Measurements from ENCODE around the gene CKM. TPM values are rescaled to one million over a fixed set of nuclear protein-coding genes. Genes with fewer than 3 reads are reported as not detected.

Gene CKM
- total RNA-seq, 1 donor from 2014 or later = 0.42 TPM

DNA sequence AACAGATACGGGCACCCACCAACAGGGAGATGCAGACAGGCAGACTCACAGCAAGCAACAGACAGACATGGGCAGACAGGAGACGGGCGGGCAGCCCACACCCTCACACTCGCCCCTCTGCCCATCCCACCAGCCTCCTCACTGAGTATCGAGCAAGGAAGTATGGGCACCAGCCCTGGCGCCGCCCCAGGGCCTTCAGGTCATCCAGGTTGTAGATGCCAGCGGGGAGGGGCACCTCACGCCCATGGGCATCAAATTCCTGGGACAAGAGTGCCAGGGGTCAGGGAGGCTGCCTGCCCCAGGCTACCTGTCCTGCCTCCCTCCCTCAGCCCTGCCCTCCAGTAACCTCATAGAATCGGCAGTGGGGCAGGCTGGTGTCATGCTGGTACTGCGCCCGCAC is 42.0 kb upstream of the CKM start:
- H3K36me3 Mint-ChIP-seq (ENCODE audit: unreplicated experiment) = peaks cover 3% of the 10 kb centered on the region
- H3K27me3 Mint-ChIP-seq (ENCODE audit: unreplicated experiment) = no peaks in the 10 kb centered on the region
- no peak for DNase-seq
- H3K4me1 Mint-ChIP-seq (ENCODE audit: low read depth, unreplicated experiment) = peaks cover 3% of the 10 kb centered on the region
- peaks cover 2% of the 10 kb centered on the region for H3K9me3 Mint-ChIP-seq (ENCODE audit: unreplicated experiment)
- TF ChIP-seq, protein P1, sequence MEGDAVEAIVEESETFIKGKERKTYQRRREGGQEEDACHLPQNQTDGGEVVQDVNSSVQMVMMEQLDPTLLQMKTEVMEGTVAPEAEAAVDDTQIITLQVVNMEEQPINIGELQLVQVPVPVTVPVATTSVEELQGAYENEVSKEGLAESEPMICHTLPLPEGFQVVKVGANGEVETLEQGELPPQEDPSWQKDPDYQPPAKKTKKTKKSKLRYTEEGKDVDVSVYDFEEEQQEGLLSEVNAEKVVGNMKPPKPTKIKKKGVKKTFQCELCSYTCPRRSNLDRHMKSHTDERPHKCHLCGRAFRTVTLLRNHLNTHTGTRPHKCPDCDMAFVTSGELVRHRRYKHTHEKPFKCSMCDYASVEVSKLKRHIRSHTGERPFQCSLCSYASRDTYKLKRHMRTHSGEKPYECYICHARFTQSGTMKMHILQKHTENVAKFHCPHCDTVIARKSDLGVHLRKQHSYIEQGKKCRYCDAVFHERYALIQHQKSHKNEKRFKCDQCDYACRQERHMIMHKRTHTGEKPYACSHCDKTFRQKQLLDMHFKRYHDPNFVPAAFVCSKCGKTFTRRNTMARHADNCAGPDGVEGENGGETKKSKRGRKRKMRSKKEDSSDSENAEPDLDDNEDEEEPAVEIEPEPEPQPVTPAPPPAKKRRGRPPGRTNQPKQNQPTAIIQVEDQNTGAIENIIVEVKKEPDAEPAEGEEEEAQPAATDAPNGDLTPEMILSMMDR (IDR thresholded peaks at IDR 0.05; ENCODE audit: partially characterized antibody, unreplicated experiment) = no peak
- H3K27ac Mint-ChIP-seq (ENCODE audit: unreplicated experiment) = no peak overlapping the region
- H3K4me3 Mint-ChIP-seq (ENCODE audit: unreplicated experiment) = no peak overlapping the region

DNA sequence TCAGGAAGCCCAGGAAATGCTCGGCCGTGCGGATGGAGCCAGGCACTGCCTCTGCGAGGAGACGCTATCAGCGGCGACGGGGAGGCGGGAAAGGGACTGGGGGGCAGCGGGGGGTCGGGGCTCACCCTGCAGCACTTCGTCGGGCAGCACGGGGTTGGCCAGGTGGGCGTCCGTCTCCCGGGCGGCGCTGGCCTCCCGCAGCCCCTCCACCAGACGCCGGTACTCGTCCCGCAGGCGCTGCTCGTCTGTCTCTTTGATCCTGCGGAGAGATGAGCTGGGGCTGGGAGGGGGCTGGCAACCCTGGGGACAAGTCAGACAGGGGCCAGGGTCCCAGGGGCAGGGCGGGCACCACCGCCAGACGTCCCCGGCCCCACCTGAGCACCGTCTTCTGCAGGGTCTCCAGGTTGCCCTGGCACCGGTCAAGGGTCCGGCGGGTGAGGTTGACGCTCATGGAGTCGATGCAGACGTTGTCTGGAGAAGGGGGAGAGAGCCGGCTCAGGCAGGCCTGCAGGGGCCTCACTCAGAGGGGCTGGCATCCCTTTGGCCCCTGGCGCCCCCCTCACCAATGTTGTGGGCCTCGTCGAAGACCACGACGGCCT is 41.3 kb upstream of the CKM start:
- Mint-ChIP-seq H3K9me3 (ENCODE audit: unreplicated experiment) (peaks cover 2% of the 10 kb centered on the region), H3K36me3 (ENCODE audit: unreplicated experiment) (peaks cover 3% of the 10 kb centered on the region), H3K27me3 (ENCODE audit: unreplicated experiment) (no peaks in the 10 kb centered on the region), H3K4me1 (ENCODE audit: low read depth, unreplicated experiment) (peaks cover under 1% of the 10 kb centered on the region), H3K4me3 (ENCODE audit: unreplicated experiment) (no peak overlapping the region), H3K27ac (ENCODE audit: unreplicated experiment) (no peak overlapping the region)
- TF ChIP-seq, protein P1 (IDR thresholded peaks at IDR 0.05; ENCODE audit: partially characterized antibody, unreplicated experiment) = no peak
- no peak for DNase-seq

DNA sequence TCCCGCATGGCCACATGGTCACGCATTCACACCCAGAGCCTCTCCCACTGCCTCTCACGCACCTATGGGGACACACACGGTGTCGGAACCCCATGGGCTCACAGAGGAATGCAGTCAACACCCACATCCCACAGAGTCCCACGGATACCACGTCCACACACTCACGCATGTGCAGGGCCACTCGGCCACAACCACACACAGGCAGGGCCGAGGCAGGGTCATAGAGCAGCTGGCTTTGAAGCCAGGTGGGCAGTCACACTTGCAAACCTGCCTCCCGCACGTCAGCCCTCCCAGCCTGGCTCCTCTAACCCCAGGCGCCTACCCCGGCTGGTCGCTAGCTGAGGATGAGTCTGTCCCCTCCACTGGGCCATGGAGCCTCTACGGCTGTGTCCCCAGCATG is 39.6 kb upstream of the CKM start:
- Mint-ChIP-seq H3K9me3 (ENCODE audit: unreplicated experiment) (peaks cover 4% of the 10 kb centered on the region), H3K27me3 (ENCODE audit: unreplicated experiment) (no peaks in the 10 kb centered on the region), H3K4me1 (ENCODE audit: low read depth, unreplicated experiment) (no peaks in the 10 kb centered on the region), H3K27ac (ENCODE audit: unreplicated experiment) (no peak overlapping the region), H3K4me3 (ENCODE audit: unreplicated experiment) (no peak overlapping the region), H3K36me3 (ENCODE audit: unreplicated experiment) (peaks cover 3% of the 10 kb centered on the region)
- TF ChIP-seq, protein P1 (IDR thresholded peaks at IDR 0.05; ENCODE audit: partially characterized antibody, unreplicated experiment) = no peak
- no peak for DNase-seq

DNA sequence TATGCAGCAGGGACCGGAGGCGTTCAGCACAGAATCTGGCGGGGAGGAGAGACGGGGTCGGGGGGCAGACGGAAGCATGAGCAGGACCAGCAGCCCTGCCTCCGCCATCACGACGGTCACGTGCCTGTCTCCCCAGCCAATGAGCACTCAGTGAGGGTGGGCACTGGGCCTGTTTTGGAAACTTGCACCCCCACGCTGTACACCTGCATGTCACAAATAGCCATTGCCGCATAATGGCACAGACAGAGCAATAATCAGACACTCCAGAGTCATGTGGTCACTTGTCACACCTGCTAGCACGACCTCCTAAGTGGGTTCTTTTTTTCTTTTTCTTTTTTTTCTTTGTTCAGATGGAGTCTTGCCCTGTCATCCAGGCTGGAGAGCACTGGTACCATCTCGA is 38.9 kb upstream of the CKM start:
- no peaks in the 10 kb centered on the region for H3K27me3 Mint-ChIP-seq (ENCODE audit: unreplicated experiment)
- no peak for DNase-seq
- H3K4me1 Mint-ChIP-seq (ENCODE audit: low read depth, unreplicated experiment) = no peaks in the 10 kb centered on the region
- TF ChIP-seq, protein P1 (IDR thresholded peaks at IDR 0.05; ENCODE audit: partially characterized antibody, unreplicated experiment) = no peak
- H3K9me3 Mint-ChIP-seq (ENCODE audit: unreplicated experiment) = peaks cover 4% of the 10 kb centered on the region
- H3K27ac Mint-ChIP-seq (ENCODE audit: unreplicated experiment) = no peak overlapping the region
- H3K36me3 Mint-ChIP-seq (ENCODE audit: unreplicated experiment) = peaks cover 3% of the 10 kb centered on the region
- H3K4me3 Mint-ChIP-seq (ENCODE audit: unreplicated experiment) = no peak overlapping the region

DNA sequence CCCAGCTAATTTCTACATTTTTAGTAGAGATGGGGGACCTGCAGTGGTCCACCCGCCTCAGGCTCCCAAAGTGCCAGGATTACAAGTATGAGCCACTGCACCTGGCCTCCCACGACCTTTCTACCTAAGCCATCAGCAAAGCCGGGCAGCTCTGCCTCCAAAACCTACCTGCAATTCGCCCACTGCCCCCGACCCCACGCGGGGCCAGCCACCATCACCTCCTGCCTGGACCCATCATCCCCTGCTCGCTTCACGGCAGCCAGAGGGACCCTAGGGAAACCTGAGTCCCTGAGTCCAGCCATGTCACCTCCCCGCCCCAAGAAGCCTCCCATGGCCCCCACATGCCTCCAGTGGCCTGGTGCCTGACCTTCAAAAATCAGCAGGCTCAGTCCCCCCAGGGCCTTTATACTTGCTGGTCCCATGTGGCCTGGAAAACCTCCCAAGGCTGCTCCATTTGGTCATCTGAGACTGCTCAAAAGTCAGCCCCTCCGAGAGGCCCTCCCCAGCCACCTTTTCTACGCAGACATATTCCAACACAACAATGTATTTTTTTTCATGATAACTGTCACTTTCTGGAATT is 35.6 kb upstream of the CKM start:
- no peak for DNase-seq
- Mint-ChIP-seq H3K36me3 (ENCODE audit: unreplicated experiment) (peaks cover 7% of the 10 kb centered on the region), H3K27ac (ENCODE audit: unreplicated experiment) (no peak overlapping the region), H3K27me3 (ENCODE audit: unreplicated experiment) (no peaks in the 10 kb centered on the region), H3K9me3 (ENCODE audit: unreplicated experiment) (peaks cover 3% of the 10 kb centered on the region), H3K4me1 (ENCODE audit: low read depth, unreplicated experiment) (no peaks in the 10 kb centered on the region), H3K4me3 (ENCODE audit: unreplicated experiment) (no peak overlapping the region)
- TF ChIP-seq, protein P1 (IDR thresholded peaks at IDR 0.05; ENCODE audit: partially characterized antibody, unreplicated experiment) = no peak
